Measurements from ENCODE around the gene RTTN. TPM values are rescaled to one million over a fixed set of nuclear protein-coding genes. Genes with fewer than 3 reads are reported as not detected.

RTTN gene
- 4.0 to 6.0 TPM (median 4.7 TPM) in 5 replicates for total RNA-seq (2022; extraction: Qiagen RNA extraction)

GRCh38 chr18:70205421-70206397 is at the start of gene RTTN:
RTTN (minus strand) TSS chr18:70205687; CDS start chr18:70205658, 29 bp downstream.

Other genes starting within 250 kb of the RTTN start
- 25.3 to 31.4 TPM (median 30.8 TPM) in 5 replicates for gene SOCS6, start 83.4 kb upstream of the RTTN start, total RNA-seq (2022; extraction: Qiagen RNA extraction)